Thoracic aorta (tissue), 2 donors: ENCODE data around the gene PSMB2. TPM values are rescaled to one million over a fixed set of nuclear protein-coding genes. Genes with fewer than 3 reads are reported as not detected.

Experiments
- ATAC-seq: fragments of 150-250 bp; one replicate; pipeline ENCODE4 v1.8.0; 2017; ENCODE audit warnings: low read depth; ENCODE audit not compliant: insufficient number of reproducible peaks, low FRiP score
- DNase-seq: peaks from one replicate; pipeline ENCODE4 v3.0.0-alpha.2; 2020; ENCODE audit warnings: low spot score
- H3K27ac ChIP-seq, 2 donors: fragments of 200-600 bp; sonication (generic); 1 replicate in 1 of 2; 2 replicates in 1 of 2; pipeline ENCODE4 v1.5.1; 2016; ENCODE audit warnings: mild to moderate bottlenecking in 2 of 2, moderate library complexity in 2 of 2
- H3K27me3 ChIP-seq: fragments of 200-600 bp; sonication (generic); replicated peaks from 2 replicates; pipeline ENCODE4 v1.6.0; 2016; ENCODE audit warnings: mild to moderate bottlenecking; ENCODE audit not compliant: insufficient read depth
- H3K36me3 ChIP-seq: fragments of 200-600 bp; sonication (generic); one replicate; pipeline ENCODE4 v1.5.1; 2016
- H3K4me1 ChIP-seq, 2 donors: fragments of 200-600 bp; sonication (generic); 1 replicate in 1 of 2; 2 replicates in 1 of 2; pipeline versions ENCODE4 v1.5.1 to v1.6.0; 2016; ENCODE audit warnings: low read depth in 2 of 2, mild to moderate bottlenecking in 1 of 2; ENCODE audit not compliant: control insufficient read depth in 1 of 2
- H3K4me3 ChIP-seq: fragments of 200-600 bp; sonication (generic); 2 replicates; pipeline ENCODE4 v1.5.1; 2016; ENCODE audit warnings: mild to moderate bottlenecking
- H3K9me3 ChIP-seq: fragments of 200-600 bp; sonication (generic); 2 replicates; pipeline ENCODE4 v1.5.1; 2016
- total RNA-seq, 2 donors: library from RNA; depleted of rRNA; stranded (reverse); fragments of >200 nt; gene quantifications; one replicate each; pipeline versions ENCODE4 v1.1.0 to v1.2.3, GENCODE V29; 2016
- TF ChIP-seq, protein P1 (sequence below): fragments of 200-600 bp; sonication (generic); IDR thresholded peaks from one replicate; pipeline ENCODE4 v1.5.1; 2019; ENCODE audit warnings: antibody characterized with exemption

The PSMB2 gene
- total RNA-seq, 2 donors from 2014 or later: 32.4 to 39.6 TPM

DNA sequence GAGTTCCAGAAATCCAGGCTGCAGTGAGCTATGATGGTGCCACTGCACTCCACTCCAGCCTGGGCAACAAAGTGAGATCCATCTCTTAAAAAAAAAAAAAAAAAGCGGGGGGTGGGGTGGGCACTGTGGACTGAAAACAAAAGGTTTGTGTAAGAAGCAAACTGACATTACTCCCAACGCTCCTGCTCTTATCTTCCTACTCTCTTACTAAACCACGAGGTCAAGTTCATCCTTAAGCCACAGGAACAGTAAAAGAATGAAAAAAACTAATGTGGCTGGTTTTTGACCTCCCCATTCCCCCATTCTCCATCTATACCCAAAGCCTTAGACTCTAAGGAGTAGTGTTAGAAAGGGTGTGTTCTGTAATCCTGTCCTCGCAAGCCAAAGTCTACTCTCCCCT lies 37.4 kb downstream of the PSMB2 start:
- H3K4me3 ChIP-seq: no peak overlapping the region
- DNase-seq: no peak
- H3K27ac ChIP-seq: no peak overlapping the region
- H3K27me3 ChIP-seq: no peaks in the 10 kb centered on the region
- no peak for ATAC-seq
- no peaks in the 10 kb centered on the region for H3K9me3 ChIP-seq
- H3K4me1 ChIP-seq: no peaks in the 10 kb centered on the region
- peaks cover 51% of the 10 kb centered on the region for H3K36me3 ChIP-seq
- TF ChIP-seq, protein P1, sequence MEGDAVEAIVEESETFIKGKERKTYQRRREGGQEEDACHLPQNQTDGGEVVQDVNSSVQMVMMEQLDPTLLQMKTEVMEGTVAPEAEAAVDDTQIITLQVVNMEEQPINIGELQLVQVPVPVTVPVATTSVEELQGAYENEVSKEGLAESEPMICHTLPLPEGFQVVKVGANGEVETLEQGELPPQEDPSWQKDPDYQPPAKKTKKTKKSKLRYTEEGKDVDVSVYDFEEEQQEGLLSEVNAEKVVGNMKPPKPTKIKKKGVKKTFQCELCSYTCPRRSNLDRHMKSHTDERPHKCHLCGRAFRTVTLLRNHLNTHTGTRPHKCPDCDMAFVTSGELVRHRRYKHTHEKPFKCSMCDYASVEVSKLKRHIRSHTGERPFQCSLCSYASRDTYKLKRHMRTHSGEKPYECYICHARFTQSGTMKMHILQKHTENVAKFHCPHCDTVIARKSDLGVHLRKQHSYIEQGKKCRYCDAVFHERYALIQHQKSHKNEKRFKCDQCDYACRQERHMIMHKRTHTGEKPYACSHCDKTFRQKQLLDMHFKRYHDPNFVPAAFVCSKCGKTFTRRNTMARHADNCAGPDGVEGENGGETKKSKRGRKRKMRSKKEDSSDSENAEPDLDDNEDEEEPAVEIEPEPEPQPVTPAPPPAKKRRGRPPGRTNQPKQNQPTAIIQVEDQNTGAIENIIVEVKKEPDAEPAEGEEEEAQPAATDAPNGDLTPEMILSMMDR: no peak

DNA sequence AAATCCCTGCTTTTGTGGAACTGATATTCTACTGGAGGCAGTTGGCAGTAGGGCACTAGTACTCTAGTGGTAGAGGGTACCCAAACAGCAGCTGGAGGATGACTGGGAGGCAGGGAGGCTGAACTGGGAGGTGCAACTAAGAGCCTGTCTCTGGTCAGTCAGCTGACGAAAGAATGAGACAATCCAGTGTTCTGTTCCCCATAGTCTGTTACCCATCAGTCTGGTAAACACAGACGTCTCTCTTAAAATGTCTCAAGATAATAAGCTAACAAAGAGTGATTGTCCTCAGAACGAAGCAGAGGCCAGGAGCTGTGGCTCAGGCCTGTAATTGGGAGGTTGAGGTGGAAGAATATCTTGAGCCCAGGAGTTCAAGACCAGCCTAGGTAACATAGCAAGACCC lies 37.9 kb downstream of the PSMB2 start:
- no peaks in the 10 kb centered on the region for H3K9me3 ChIP-seq
- TF ChIP-seq, protein P1: no peak
- H3K27me3 ChIP-seq: no peaks in the 10 kb centered on the region
- no peaks in the 10 kb centered on the region for H3K4me1 ChIP-seq
- ATAC-seq: no peak
- peaks cover 47% of the 10 kb centered on the region for H3K36me3 ChIP-seq
- H3K27ac ChIP-seq: no peak overlapping the region
- no peak for DNase-seq
- H3K4me3 ChIP-seq: no peak overlapping the region

GRCh38 chr1:35600593-35600992 lies 40.7 kb downstream of the PSMB2 start:
- Histone ChIP-seq H3K9me3 (no peaks in the 10 kb centered on the region), H3K27ac (no peak overlapping the region), H3K4me1 (no peaks in the 10 kb centered on the region), H3K36me3 (peaks cover 35% of the 10 kb centered on the region), H3K27me3 (no peaks in the 10 kb centered on the region), H3K4me3 (no peak overlapping the region)
- TF ChIP-seq, protein P1: no peak
- no peak for DNase-seq
- ATAC-seq: no peak

DNA sequence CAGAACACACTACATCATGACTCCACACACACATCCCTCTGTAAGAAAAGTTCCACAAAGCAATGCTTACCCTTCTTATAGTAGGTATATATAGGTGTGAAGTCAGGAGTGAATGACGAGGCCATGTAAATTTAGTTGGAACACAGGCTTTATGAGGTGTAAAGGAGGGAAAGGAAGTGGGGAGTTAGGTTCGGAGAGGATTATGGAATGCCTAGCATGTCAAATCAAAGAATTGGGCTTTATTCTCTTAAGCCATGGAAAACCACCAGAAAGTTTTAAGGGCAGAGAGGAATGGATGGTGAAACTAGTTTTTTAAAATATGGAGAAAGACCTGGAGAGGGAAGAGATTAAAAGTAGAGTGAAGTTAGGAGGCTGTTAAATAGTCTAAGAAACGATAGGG lies 41.9 kb downstream of the PSMB2 start:
- ATAC-seq (no peak), DNase-seq (no peak)
- Histone ChIP-seq H3K4me1 (no peaks in the 10 kb centered on the region), H3K27me3 (no peaks in the 10 kb centered on the region), H3K4me3 (no peak overlapping the region), H3K36me3 (peaks cover 23% of the 10 kb centered on the region), H3K9me3 (no peaks in the 10 kb centered on the region), H3K27ac (no peak overlapping the region)
- TF ChIP-seq, protein P1: no peak

GRCh38 chr1:35598895-35599294 lies 42.4 kb downstream of the PSMB2 start:
- H3K4me3 ChIP-seq: no peak overlapping the region
- no peaks in the 10 kb centered on the region for H3K4me1 ChIP-seq
- TF ChIP-seq, protein P1: no peak
- no peak for ATAC-seq
- no peaks in the 10 kb centered on the region for H3K27me3 ChIP-seq
- H3K27ac ChIP-seq: no peak overlapping the region
- no peak for DNase-seq
- H3K36me3 ChIP-seq: peaks cover 18% of the 10 kb centered on the region
- no peaks in the 10 kb centered on the region for H3K9me3 ChIP-seq
